T-cell (primary cell): ENCODE measurements around the gene SSBP3. TPM values are rescaled to one million over a fixed set of nuclear protein-coding genes. Genes with fewer than 3 reads are reported as not detected.
"Not testable (repeated sequence)": the region's sequence is repeated elsewhere in the genome, so short reads cannot be mapped to it uniquely, and the experiment has no call there.

Experiments
- ATAC-seq, 4 experiments: fragments of 200-7000 bp in 3 of 4; fragments of 150-1000 bp in 1 of 4; cut with Tn5 transposase; replicated peaks in 1 of 4; 1 replicate in 3 of 4; 2 replicates in 1 of 4; pipeline ENCODE4 v1.10.0; 2021; ENCODE audit warnings: moderate library complexity in 3 of 4, mild to moderate bottlenecking in 2 of 4, moderate number of reproducible peaks in 1 of 4
- CTCF ChIA-PET, 2 donors: fragments of 300-600 bp; sonication (Branson Sonifier 250); formaldehyde crosslinking; loops; one replicate each; lab custom pipeline; 2022; ENCODE audit warnings: antibody characterized with exemption in 2 of 2; lab: Charles Lee
- POLR2A ChIA-PET, 2 donors: fragments of 300-600 bp; sonication (Branson Sonifier 250); formaldehyde crosslinking; loops; one replicate each; lab custom pipeline; 2022; ENCODE audit warnings: antibody characterized with exemption in 2 of 2; lab: Charles Lee
- DNase-seq, 35 experiments: peaks; one replicate each; pipeline versions ENCODE4 v3.0.0 to v3.0.0-alpha.2; 2013 to 2023
- H3K27ac ChIP-seq: one replicate; pipeline ENCODE4 v1.5.1; 2013; ENCODE audit warnings: low read length
- H3K27me3 ChIP-seq, 2 experiments: replicated peaks in 1 of 2; 1 replicate in 1 of 2; 2 replicates in 1 of 2; pipeline versions ENCODE4 v1.6.1 to v1.7.0; 2013; ENCODE audit warnings: low read length in 1 of 2, mixed read lengths in 1 of 2; ENCODE audit not compliant: control insufficient read depth in 2 of 2, insufficient read depth in 2 of 2; ENCODE audit errors: extremely low read depth in 1 of 2
- H3K36me3 ChIP-seq, 2 donors: 1 replicate in 1 of 2; 2 replicates in 1 of 2; pipeline versions ENCODE4 v1.6.1 to v1.7.0; 2013; ENCODE audit warnings: low read length in 1 of 2; ENCODE audit not compliant: control insufficient read depth in 2 of 2, insufficient read depth in 1 of 2; ENCODE audit errors: extremely low read depth in 1 of 2
- H3K4me1 ChIP-seq, 2 experiments: 1 replicate in 1 of 2; 2 replicates in 1 of 2; pipeline versions ENCODE4 v1.6.1 to v1.7.0; 2013; ENCODE audit warnings: low read length in 2 of 2, mixed read lengths in 1 of 2; ENCODE audit not compliant: insufficient read depth in 2 of 2, control insufficient read depth in 1 of 2; ENCODE audit errors: extremely low read depth in 1 of 2
- H3K4me3 ChIP-seq, 2 donors: 1 replicate in 1 of 2; 2 replicates in 1 of 2; pipeline versions ENCODE4 v1.5.1 to v1.7.0; 2013; ENCODE audit warnings: mild to moderate bottlenecking in 2 of 2, low read length in 1 of 2, moderate library complexity in 1 of 2; ENCODE audit not compliant: control insufficient read depth in 1 of 2; ENCODE audit errors: extremely low read depth in 1 of 2
- H3K9me3 ChIP-seq: 2 replicates; pipeline ENCODE4 v1.7.0; 2013
- H3K27ac Mint-ChIP-seq, 2 donors: one replicate each; pipeline ENCODE4 v1.8.0; 2020 to 2021; ENCODE audit warnings: mild to moderate bottlenecking in 2 of 2, mixed read lengths in 2 of 2
- H3K27me3 Mint-ChIP-seq, 2 donors: one replicate each; pipeline ENCODE4 v1.8.0; 2021 to 2022; ENCODE audit warnings: mixed read lengths in 2 of 2
- H3K36me3 Mint-ChIP-seq: one replicate; pipeline ENCODE4 v1.8.0; 2021; ENCODE audit warnings: mixed read lengths
- H3K4me1 Mint-ChIP-seq, 3 donors: one replicate each; pipeline ENCODE4 v1.8.0; 2020 to 2022; ENCODE audit warnings: mixed read lengths in 3 of 3, mild to moderate bottlenecking in 1 of 3
- H3K4me3 Mint-ChIP-seq, 3 donors: one replicate each; pipeline ENCODE4 v1.8.0; 2020 to 2022; ENCODE audit warnings: mild to moderate bottlenecking in 3 of 3, mixed read lengths in 3 of 3, moderate library complexity in 3 of 3
- H3K9me3 Mint-ChIP-seq, 3 donors: one replicate each; pipeline ENCODE4 v1.8.0; 2020 to 2022; ENCODE audit warnings: mixed read lengths in 3 of 3
- WGBS: methylation state at CpG from one replicate; pipeline ENCODE4 v1.1.5; 2013; ENCODE audit warnings: missing lambda C conversion rate; ENCODE audit not compliant: insufficient coverage; 5-methylcytosine and 5-hydroxymethylcytosine counted together
- total RNA-seq, 35 experiments: library from RNA in 6 of 35; stranded (reverse) in 6 of 35; fragments of 120-200 nt in 1 of 35; gene quantifications; one replicate each; pipeline versions ENCODE4 v1.2.1 to v1.2.4 and lab custom pipeline; 2013 to 2026

SSBP3 gene
- total RNA-seq (10 to 100 TPM; 51.5 to 84.5 (median 69.2) TPM), total RNA-seq (lab: John Stamatoyannopoulos, UW) (8.0 to 65.0 (median 38.8) reads per million in 29 experiments)
- total RNA-seq (2013) = 32.4 TPM

DNA sequence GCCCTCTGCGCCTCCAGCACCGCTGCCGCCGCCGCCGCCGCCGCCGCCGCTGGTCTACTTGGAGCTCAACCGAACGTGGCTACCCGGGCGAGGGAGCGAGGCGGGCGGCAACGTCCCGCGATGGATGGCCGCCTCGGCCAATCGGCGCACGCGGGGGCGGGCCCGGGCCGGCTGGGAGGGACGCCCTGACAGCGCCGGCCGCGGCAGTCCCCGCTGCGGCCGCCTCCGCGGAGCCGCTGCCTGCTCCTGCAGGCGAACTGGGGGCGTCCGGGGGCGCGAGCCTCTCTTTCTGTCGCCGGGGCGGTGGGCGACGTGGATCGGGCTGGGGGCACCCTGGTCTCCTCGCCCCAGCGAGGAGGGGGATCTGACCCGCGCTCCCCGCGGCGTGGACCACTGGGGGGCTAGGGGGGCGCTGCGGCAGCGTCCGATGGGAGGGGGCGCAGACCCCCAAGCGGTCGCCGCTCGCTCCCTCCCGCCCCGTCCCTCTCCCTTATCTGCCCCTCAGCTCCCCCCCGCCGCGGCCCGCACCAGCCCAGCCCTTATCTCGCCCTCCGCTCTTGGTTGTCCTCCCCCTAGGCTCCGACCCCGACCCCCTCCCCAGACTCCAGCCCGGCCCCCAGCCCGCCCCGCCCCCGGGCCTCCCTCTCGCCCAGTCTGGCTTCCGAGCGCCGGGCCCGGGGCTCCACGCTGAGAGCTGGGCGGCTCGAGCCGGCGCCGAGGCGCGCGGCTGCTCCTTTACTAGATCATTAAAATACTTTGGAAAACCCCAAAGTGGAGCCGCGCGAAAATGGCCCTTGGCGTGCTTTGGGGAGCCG, at the start of gene SSBP3:
SSBP3 (minus strand) TSS at position 56 of the 815 bp plus-strand sequence.
- Histone ChIP-seq H3K9me3 (no peaks in the 10 kb centered on the region), H3K27me3 (no peaks in the 10 kb centered on the region), H3K4me1 (peaks cover 29 to 70% of the 10 kb centered on the region in 2 experiments), H3K36me3 (peaks cover 0 to 17% of the 10 kb centered on the region in 2 donors), H3K4me3 (peak within 1 kb of the TSS; percentile 76 to 87), H3K27ac (peak within 1 kb of the TSS; percentile 70)
- POLR2A ChIA-PET = interaction anchor here (0.6 to 1.0 kb wide), 4 partner anchors 52 to 1174 kb away, joined by 3 to 21 read pairs (median 4); no protein-coding TSS in a partner anchor
- Mint-ChIP-seq H3K9me3 (no peaks in the 10 kb centered on the region), H3K36me3 (peaks cover 20% of the 10 kb centered on the region), H3K27ac (peak within 1 kb of the TSS; percentile 86 to 97), H3K27me3 (no peaks in the 10 kb centered on the region), H3K4me1 (peaks cover 59 to 72% (median 70%) of the 10 kb centered on the region in 3 donors), H3K4me3 (peak within 1 kb of the TSS; percentile 90 to 92 (median 91))
- CTCF ChIA-PET = interaction anchor here in 1 of 2 donors (0.6 to 2.5 kb wide), 11 partner anchors 26 to 389 kb away, joined by 3 to 35 read pairs (median 4); partner anchors contain the start of genes CYB5RL and MRPL37
- ATAC-seq (peak; percentile 93 to 96 (median 95)), DNase-seq (peak; percentile 84 to 96 (median 90))
- 0% methylated on average over 69 of the region's 100 CpGs for WGBS

GRCh38 chr1:54453509-54453908, 47.3 kb upstream of the SSBP3 start:
- Mint-ChIP-seq H3K4me1 (peaks cover 3 to 11% (median 5%) of the 10 kb centered on the region in 3 donors), H3K4me3 (no peak overlapping the region), H3K27me3 (no peaks in the 10 kb centered on the region), H3K27ac (no peak overlapping the region), H3K36me3 (no peaks in the 10 kb centered on the region), H3K9me3 (no peaks in the 10 kb centered on the region)
- Histone ChIP-seq H3K36me3 (no peaks in the 10 kb centered on the region), H3K27me3 (no peaks in the 10 kb centered on the region), H3K4me3 (no peak overlapping the region), H3K27ac (no peak overlapping the region), H3K9me3 (no peaks in the 10 kb centered on the region), H3K4me1 (peaks cover 0 to 7% of the 10 kb centered on the region in 2 experiments)
- ChIA-PET CTCF (no interaction called here), POLR2A (interaction anchor here in 1 of 2 donors (0.6 kb wide), 1 partner anchor 177 kb away, joined by 3 read pairs; no protein-coding TSS in a partner anchor)
- no CpG with 5 or more reads among the region's 2 CpGs for WGBS
- DNase-seq (no peak), ATAC-seq (no peak)

DNA sequence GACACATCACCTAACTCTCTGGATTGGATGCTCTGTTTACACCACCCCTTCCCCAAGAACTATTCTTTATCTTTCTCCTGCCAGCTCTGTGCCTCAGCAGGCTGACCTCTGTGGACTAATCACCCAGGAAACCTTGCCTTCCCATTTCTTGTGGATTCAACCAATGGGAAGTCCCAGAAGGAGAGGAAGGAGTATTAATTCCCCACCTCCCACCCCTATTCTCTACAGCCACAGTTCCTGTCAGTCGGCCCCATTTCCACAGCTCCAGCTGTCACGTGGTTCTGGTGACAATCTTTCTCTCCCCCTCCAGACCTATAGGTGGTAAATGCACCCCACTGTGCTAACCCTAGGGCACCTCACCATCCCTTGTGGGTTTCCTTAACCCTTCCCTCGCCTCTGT, 46.8 kb upstream of the SSBP3 start:
- CTCF ChIA-PET = no interaction called here
- no peak overlapping the region for H3K27ac ChIP-seq
- H3K36me3 ChIP-seq = no peaks in the 10 kb centered on the region
- no peak for DNase-seq
- H3K27ac Mint-ChIP-seq = no peak overlapping the region
- WGBS = 50% methylated on average over 2 of the region's 3 CpGs
- H3K9me3 Mint-ChIP-seq = peaks cover 0 to under 1% (median 0%) of the 10 kb centered on the region in 3 donors
- no peaks in the 10 kb centered on the region for H3K9me3 ChIP-seq
- H3K27me3 Mint-ChIP-seq = no peaks in the 10 kb centered on the region
- H3K4me3 Mint-ChIP-seq = no peak overlapping the region
- peaks cover under 1 to 7% (median 2%) of the 10 kb centered on the region in 3 donors for H3K4me1 Mint-ChIP-seq
- peaks cover 0 to 6% of the 10 kb centered on the region in 2 experiments for H3K4me1 ChIP-seq
- no peaks in the 10 kb centered on the region for H3K27me3 ChIP-seq
- H3K4me3 ChIP-seq = no peak overlapping the region
- POLR2A ChIA-PET = no interaction called here
- ATAC-seq = no peak
- H3K36me3 Mint-ChIP-seq = no peaks in the 10 kb centered on the region

DNA sequence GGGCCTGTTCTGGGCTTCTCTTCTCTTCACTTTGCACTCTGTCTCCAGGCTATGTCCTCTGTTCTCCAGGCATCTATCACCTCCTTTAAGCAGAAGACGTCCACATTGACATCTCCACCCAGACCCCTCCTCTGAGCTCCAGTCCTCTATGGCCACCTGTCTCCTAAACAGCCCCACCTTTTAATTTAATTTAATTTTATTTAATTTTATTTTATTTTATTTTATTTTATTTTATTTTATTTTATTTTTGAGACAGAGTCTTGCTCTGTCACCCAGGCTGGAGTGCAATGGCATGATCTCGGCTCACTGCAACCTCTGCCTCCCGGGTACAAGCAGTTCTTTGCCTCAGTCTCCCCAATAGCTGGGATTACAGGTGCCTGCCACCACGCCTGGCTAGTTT, 43.2 kb upstream of the SSBP3 start:
- H3K36me3 ChIP-seq, H3K4me3 ChIP-seq, H3K27ac ChIP-seq, H3K9me3 ChIP-seq, H3K4me3 Mint-ChIP-seq, H3K27ac Mint-ChIP-seq, H3K27me3 ChIP-seq, H3K4me1 Mint-ChIP-seq, H3K9me3 Mint-ChIP-seq, CTCF ChIA-PET, DNase-seq, H3K27me3 Mint-ChIP-seq, H3K4me1 ChIP-seq, ATAC-seq, H3K36me3 Mint-ChIP-seq: not testable (repeated sequence)
- POLR2A ChIA-PET = interaction anchor here in 1 of 2 donors (0.6 kb wide), 1 partner anchor 81 kb away, joined by 7 read pairs; no protein-coding TSS in a partner anchor
- 100% methylated on average over 2 of the region's 4 CpGs for WGBS

DNA sequence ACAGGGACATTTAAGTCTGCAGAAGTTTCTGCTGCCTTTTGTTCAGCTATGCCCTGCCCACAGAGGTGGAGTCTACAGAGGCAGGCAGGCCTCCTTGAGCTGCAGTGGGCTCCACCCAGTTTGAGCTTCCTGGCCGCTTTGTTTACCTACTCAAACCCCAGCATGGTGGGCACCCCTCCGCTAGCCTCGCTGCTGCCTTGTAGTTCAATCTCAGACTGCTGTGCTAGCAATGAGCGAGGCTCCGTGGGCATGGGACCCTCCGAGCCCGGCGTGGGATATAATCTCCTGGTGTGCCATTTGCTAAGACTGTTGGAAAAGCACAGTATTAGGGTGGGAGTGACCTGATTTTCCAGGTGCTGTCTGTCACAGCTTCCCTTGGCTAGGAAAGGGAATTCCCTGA, 42.6 kb upstream of the SSBP3 start:
- H3K9me3 ChIP-seq, H3K36me3 ChIP-seq, H3K9me3 Mint-ChIP-seq, H3K27ac Mint-ChIP-seq, H3K4me1 Mint-ChIP-seq, H3K27me3 ChIP-seq, H3K27ac ChIP-seq, CTCF ChIA-PET, H3K4me3 ChIP-seq, H3K4me3 Mint-ChIP-seq, ATAC-seq, H3K27me3 Mint-ChIP-seq, DNase-seq, H3K4me1 ChIP-seq, H3K36me3 Mint-ChIP-seq: not testable (repeated sequence)
- POLR2A ChIA-PET = interaction anchor here in 1 of 2 donors (0.6 kb wide), 1 partner anchor 80 kb away, joined by 7 read pairs; no protein-coding TSS in a partner anchor
- no CpG with 5 or more reads among the region's 8 CpGs for WGBS

- WGBS = no CpG with 5 or more reads among the region's 2 CpGs
- H3K27ac Mint-ChIP-seq, H3K27me3 Mint-ChIP-seq, H3K4me3 ChIP-seq, DNase-seq, H3K4me1 Mint-ChIP-seq, H3K4me3 Mint-ChIP-seq, H3K9me3 ChIP-seq, ATAC-seq, POLR2A ChIA-PET, H3K4me1 ChIP-seq, CTCF ChIA-PET, H3K27me3 ChIP-seq, H3K36me3 ChIP-seq, H3K36me3 Mint-ChIP-seq, H3K27ac ChIP-seq, H3K9me3 Mint-ChIP-seq: not testable (repeated sequence)
These were observed 40.9 kb upstream of the SSBP3 start for GRCh38 chr1:54447081-54447480.
